Measurements from ENCODE around the gene TMEM184B.

DNA sequence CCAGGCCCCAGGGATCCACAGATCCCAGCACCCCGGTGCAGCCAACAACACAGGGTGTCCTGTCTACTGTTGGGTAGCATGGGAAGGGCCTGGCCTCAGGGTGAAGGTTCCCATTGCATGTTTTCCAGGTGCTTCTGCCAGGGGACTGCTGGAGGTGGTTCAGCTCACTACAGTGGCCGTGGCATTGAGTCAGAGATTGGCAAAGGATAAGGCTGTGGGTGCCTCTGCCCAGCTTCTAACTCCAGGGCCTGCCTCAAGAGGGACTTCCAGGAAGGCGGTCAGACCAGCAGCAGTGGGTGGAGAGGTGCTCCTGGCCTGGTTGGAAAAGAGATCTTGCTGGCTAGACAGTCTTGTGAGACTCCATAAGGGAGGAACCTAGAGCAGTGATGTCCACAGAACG is 23.6 kb upstream of the TMEM184B start:
- TF ChIP-seq POLR2AphosphoS5 (IDR thresholded peaks at IDR 0.05) (no peak), POLR2A (IDR thresholded peaks at IDR 0.05) (no peak)

Data from spleen (tissue), 3 donors.